H1 (cell line): ENCODE measurements around the gene ROBO4. TPM values are rescaled to one million over a fixed set of nuclear protein-coding genes. Genes with fewer than 3 reads are reported as not detected.
A peak's percentile ranks its signal among the peaks of the same experiment; 100 is the strongest.

ENCODE experiments used
- CTCF ChIA-PET: fragments of 300-600 bp; sonication (Branson Sonifier 250); formaldehyde crosslinking; loops from one replicate; lab custom pipeline; 2021; ENCODE audit not compliant: partially characterized antibody; lab: Charles Lee
- POLR2A ChIA-PET: fragments of 300-600 bp; sonication (Branson Sonifier 250); formaldehyde crosslinking; loops from one replicate; lab custom pipeline; 2021; ENCODE audit warnings: inconsistent platforms; ENCODE audit not compliant: partially characterized antibody; lab: Charles Lee
- DNase-seq, 2 experiments: peaks; one replicate each; pipeline versions ENCODE4 v3.0.0 to v3.0.0-alpha.2; 2010 to 2022; ENCODE audit warnings: low spot score in 2 of 2, low read depth in 1 of 2, mixed read lengths in 1 of 2
- FAIRE-seq: peaks from 2 replicates; lab custom pipeline; 2011; peaks lifted over from hg19 to GRCh38; lab: Jason Lieb, UNC
- H2AFZ ChIP-seq: 2 replicates; pipeline ENCODE4 v1.8.1; 2012; ENCODE audit warnings: low read length, inconsistent platforms
- H2AK5ac ChIP-seq: 2 replicates; pipeline ENCODE4 v1.6.1; 2013; ENCODE audit warnings: low read depth, low read length
- H2BK120ac ChIP-seq: replicated peaks from 2 replicates; pipeline ENCODE3; 2013; ENCODE audit warnings: low read depth, low read length, inconsistent platforms
- H2BK12ac ChIP-seq: 2 replicates; pipeline ENCODE4 v1.6.1; 2013; ENCODE audit warnings: low read depth, low read length
- H2BK15ac ChIP-seq: 2 replicates; pipeline ENCODE4 v1.6.1; 2013; ENCODE audit warnings: low read length
- H2BK20ac ChIP-seq: 2 replicates; pipeline ENCODE4 v1.6.1; 2013; ENCODE audit warnings: low read length
- H2BK5ac ChIP-seq: 2 replicates; pipeline ENCODE4 v1.6.1; 2013; ENCODE audit warnings: low read depth, low read length
- H3K14ac ChIP-seq: 2 replicates; pipeline ENCODE4 v1.6.1; 2013; ENCODE audit warnings: inconsistent platforms; ENCODE audit not compliant: insufficient read length
- H3K18ac ChIP-seq: 2 replicates; pipeline ENCODE4 v1.6.1; 2013; ENCODE audit warnings: low read length; ENCODE audit errors: extremely low read depth
- H3K23ac ChIP-seq: 2 replicates; pipeline ENCODE4 v1.6.1; 2013; ENCODE audit warnings: inconsistent platforms; ENCODE audit not compliant: insufficient read length
- H3K23me2 ChIP-seq: 2 replicates; pipeline ENCODE4 v1.6.1; 2013; ENCODE audit warnings: low read depth, low read length
- H3K27ac ChIP-seq: 2 replicates; pipeline ENCODE4 v1.6.1; 2011; ENCODE audit warnings: low read depth, low read length, inconsistent platforms
- H3K27me3 ChIP-seq, 4 experiments: replicated peaks in 1 of 4; 1 replicate in 1 of 4; 2 replicates in 3 of 4; pipeline versions ENCODE4 v1.6.1 to v1.8.1; 2011 to 2013; ENCODE audit warnings: low read length in 3 of 4, mild to moderate bottlenecking in 3 of 4, inconsistent platforms in 2 of 4, mixed read lengths in 2 of 4, moderate library complexity in 1 of 4; ENCODE audit not compliant: control insufficient read depth in 3 of 4, insufficient read depth in 3 of 4; ENCODE audit errors: extremely low read depth in 1 of 4
- H3K36me3 ChIP-seq, 4 experiments: 2 replicates each; pipeline versions ENCODE4 v1.6.1 to v1.8.1; 2011 to 2013; ENCODE audit warnings: mild to moderate bottlenecking in 4 of 4, low read length in 3 of 4, moderate library complexity in 2 of 4, control low read depth in 1 of 4, inconsistent platforms in 1 of 4; ENCODE audit not compliant: insufficient read depth in 4 of 4, control insufficient read depth in 2 of 4
- H3K4ac ChIP-seq: replicated peaks from 2 replicates; pipeline ENCODE3; 2013; ENCODE audit warnings: low read length, low read depth, mixed read lengths, inconsistent platforms; ENCODE audit not compliant: insufficient read length
- H3K4me1 ChIP-seq, 4 experiments: replicated peaks in 1 of 4; 1 replicate in 1 of 4; 2 replicates in 3 of 4; pipeline versions ENCODE4 v1.6.1 to v1.8.1; 2011 to 2013; ENCODE audit warnings: low read length in 3 of 4, inconsistent platforms in 2 of 4, mixed read lengths in 1 of 4; ENCODE audit not compliant: insufficient read depth in 4 of 4, control insufficient read depth in 3 of 4
- H3K4me2 ChIP-seq, 2 experiments: 2 replicates each; pipeline versions ENCODE4 v1.6.1 to v1.8.1; 2011 to 2013; ENCODE audit warnings: low read depth in 2 of 2, low read length in 2 of 2, control low read depth in 1 of 2, inconsistent platforms in 1 of 2, mild to moderate bottlenecking in 1 of 2; ENCODE audit not compliant: insufficient read depth in 1 of 2
- H3K4me3 ChIP-seq, 4 experiments: fragments of 200-600, 300-600 bp in 1 of 4; sonication (generic), shearing (Covaris generic), sonication (Bioruptor Twin) in 1 of 4; 2 replicates each; pipeline versions ENCODE4 v1.5.1 to v1.8.1; 2011 to 2016; ENCODE audit warnings: low read length in 4 of 4, low read depth in 3 of 4, control low read depth in 2 of 4, inconsistent platforms in 2 of 4, mild to moderate bottlenecking in 2 of 4, mixed read lengths in 1 of 4, moderate library complexity in 1 of 4; ENCODE audit not compliant: insufficient read depth in 2 of 4; ENCODE audit errors: extremely low read depth in 1 of 4
- H3K56ac ChIP-seq: replicated peaks from 2 replicates; pipeline ENCODE3; 2013; ENCODE audit warnings: low read depth, mild to moderate bottlenecking, mixed read lengths, low read length, inconsistent platforms; ENCODE audit not compliant: insufficient read length
- H3K79me1 ChIP-seq: 2 replicates; pipeline ENCODE4 v1.6.1; 2013; ENCODE audit warnings: low read depth, low read length, control low read depth
- H3K79me2 ChIP-seq, 2 experiments: 2 replicates each; pipeline versions ENCODE4 v1.6.1 to v1.8.1; 2012 to 2013; ENCODE audit warnings: low read length in 2 of 2, mild to moderate bottlenecking in 2 of 2, inconsistent platforms in 1 of 2; ENCODE audit not compliant: insufficient read depth in 2 of 2, control insufficient read depth in 1 of 2
- H3K9ac ChIP-seq, 4 experiments: replicated peaks in 1 of 4; 1 replicate in 1 of 4; 2 replicates in 3 of 4; pipeline versions ENCODE4 v1.6.1 to v1.8.1; 2011 to 2013; ENCODE audit warnings: low read depth in 3 of 4, low read length in 3 of 4, control low read depth in 2 of 4, mild to moderate bottlenecking in 2 of 4, moderate library complexity in 2 of 4, inconsistent platforms in 1 of 4; ENCODE audit errors: extremely low read depth in 1 of 4
- H3K9me3 ChIP-seq, 2 experiments: 2 replicates each; pipeline versions ENCODE4 v1.6.1 to v1.8.1; 2012 to 2013; ENCODE audit warnings: mild to moderate bottlenecking in 2 of 2, moderate library complexity in 2 of 2, control low read depth in 1 of 2, inconsistent platforms in 1 of 2, low read depth in 1 of 2, low read length in 1 of 2, mixed read lengths in 1 of 2; ENCODE audit not compliant: insufficient read depth in 2 of 2
- H4K20me1 ChIP-seq, 2 experiments: replicated peaks in 1 of 2; 2 replicates each; pipeline versions ENCODE3 to v1.8.1; 2011 to 2013; ENCODE audit warnings: inconsistent platforms in 2 of 2, low read length in 2 of 2, mild to moderate bottlenecking in 1 of 2; ENCODE audit not compliant: insufficient read depth in 2 of 2, control insufficient read depth in 1 of 2
- H4K5ac ChIP-seq: 2 replicates; pipeline ENCODE4 v1.6.1; 2013; ENCODE audit warnings: low read length, low read depth, mixed read lengths, inconsistent platforms; ENCODE audit not compliant: insufficient read length
- H4K8ac ChIP-seq: 2 replicates; pipeline ENCODE4 v1.8.0; 2013; ENCODE audit warnings: mild to moderate bottlenecking, moderate library complexity, low read length, inconsistent platforms; ENCODE audit not compliant: insufficient read depth; ENCODE audit errors: extremely low read depth
- H4K91ac ChIP-seq: replicated peaks from 2 replicates; pipeline ENCODE3; 2013; ENCODE audit warnings: low read length, mixed read lengths, inconsistent platforms; ENCODE audit not compliant: insufficient read length
- BCL11A ChIP-seq, 2 experiments: IDR thresholded peaks; one replicate each; pipeline ENCODE4 v1.6.1; 2011; ENCODE audit warnings: low read depth in 2 of 2, low read length in 2 of 2, mild to moderate bottlenecking in 2 of 2
- JUN ChIP-seq: IDR thresholded peaks from 2 replicates; pipeline ENCODE4 v1.6.1; 2011; ENCODE audit warnings: low read depth, mild to moderate bottlenecking, improper control_type of control experiment, low read length
- JUND ChIP-seq: IDR thresholded peaks from 2 replicates; pipeline ENCODE4 v1.6.1; 2011; ENCODE audit warnings: mild to moderate bottlenecking, improper control_type of control experiment, low read length
- RNF2 ChIP-seq: fragments of 200-900, 300-1000 bp; sonication (generic); IDR thresholded peaks from 2 replicates; pipeline ENCODE4 v1.7.1; 2016; ENCODE audit warnings: borderline replicate concordance, low read depth, mild to moderate bottlenecking, antibody characterized with exemption, low read length; ENCODE audit not compliant: poor library complexity, severe bottlenecking; ENCODE audit errors: missing control alignments
- SRF ChIP-seq: IDR thresholded peaks from 2 replicates; pipeline ENCODE4 v1.6.1; 2011; ENCODE audit warnings: mild to moderate bottlenecking, low read depth, low read length, moderate library complexity
- TAF7 ChIP-seq: optimal IDR thresholded peaks from 2 replicates; pipeline ENCODE3; 2011; ENCODE audit warnings: low read depth, mild to moderate bottlenecking, inconsistent platforms, low read length, moderate library complexity, borderline replicate concordance
- TEAD4 ChIP-seq: IDR thresholded peaks from 2 replicates; pipeline ENCODE4 v1.6.1; 2012; ENCODE audit warnings: low read depth, low read length, inconsistent platforms, mixed read lengths
- WGBS, 2 experiments: shearing (Covaris generic) in 1 of 2; methylation state at CpG; one replicate each; pipeline versions ENCODE4 v1.1.6 to v1.1.7; 2013 to 2015; ENCODE audit warnings: low lambda C conversion rate in 2 of 2, mixed read lengths in 2 of 2, inconsistent platforms in 1 of 2, low coverage in 1 of 2, missing lambda C conversion rate in 1 of 2; ENCODE audit not compliant: insufficient replicate concordance in 2 of 2, insufficient coverage in 1 of 2, insufficient read length in 1 of 2; ENCODE audit errors: extremely low coverage in 1 of 2, missing lambda C conversion rate in 1 of 2; 5-methylcytosine and 5-hydroxymethylcytosine counted together
- polyA plus RNA-seq, 7 experiments: library from polyadenylated mRNA; depleted of rRNA in 3 of 7; stranded (reverse) in 5 of 7; unstranded in 2 of 7; fragments of >200 nt in 5 of 7; fragments of 200-250 nt in 2 of 7; gene quantifications; 1 replicate in 5 of 7; 2 replicates in 1 of 7; 4 replicates in 1 of 7; pipeline versions ENCODE4 v1.2.1 to v1.2.3, GENCODE V29; 2011 to 2013; ENCODE audit warnings: missing spikeins in 2 of 7, mixed read lengths in 2 of 7
- total RNA-seq: library from RNA; stranded (reverse); fragmentation: NEBNext Ultra II Directional; extraction: Animal tissue kit (Norgen Biotek cat#: 25700); gene quantifications from 2 replicates; pipeline ENCODE4 v1.2.1, GENCODE V29; 2021

Gene ROBO4
- total and polyA plus RNA-seq, 2 of the 8 experiments (the other 6 are each of a cell fraction or from before 2014, with no cell fraction given), result 0.03 TPM; not detected in 1

- H3K14ac ChIP-seq, result no peak overlapping the region
- 0 out of 2 replicates have a peak overlapping the region, but pooled peaks have one; percentile 9 for H2BK5ac ChIP-seq
- H3K23me2 ChIP-seq, result peaks cover 8% of the 10 kb centered on the region; the same call in 1 of the 2 replicates
- H4K20me1 ChIP-seq, result no peaks in the 10 kb centered on the region
- no peak overlapping the region for H3K23ac ChIP-seq
- WGBS, 2 experiments, result 80% methylated on average over 10 of the region's 10 CpGs; no CpG with 5 or more reads in 1 of the 2 experiments
- peak overlapping the region in 1 of 4 experiments; percentile 76; a peak in 3 of 8 replicates for H3K4me3 ChIP-seq
- peaks cover 0 to 12% (median 8%) of the 10 kb centered on the region in 4 experiments; a peak in 5 of 7 replicates for H3K4me1 ChIP-seq
- peak overlapping the region; percentile 40 to 75 for H3K4me2 ChIP-seq
- no peak for FAIRE-seq
- H2BK12ac ChIP-seq, result no peak overlapping the region
- TF ChIP-seq TAF7, result no peak
- no peak for TF ChIP-seq RNF2
- TF ChIP-seq TEAD4, result no peak
- TF ChIP-seq JUN, result no peak
- no peak for TF ChIP-seq SRF
- no peak for TF ChIP-seq BCL11A (IDR thresholded peaks at IDR 0.05; ENCODE audit: low read depth in 2 of 2, low read length in 2 of 2)
- TF ChIP-seq JUND, result no peak
- no peaks in the 10 kb centered on the region for H3K79me2 ChIP-seq
- no peak overlapping the region for H3K18ac ChIP-seq
- H3K9ac ChIP-seq, result no peak overlapping the region
- no peaks in the 10 kb centered on the region for H3K79me1 ChIP-seq
- H4K91ac ChIP-seq, result no peak overlapping the region
- H2BK20ac ChIP-seq, result no peak overlapping the region
- no peak overlapping the region for H3K27ac ChIP-seq
- peak overlapping the region; percentile 88; the same call in 1 of the 2 replicates for H2BK15ac ChIP-seq
- DNase-seq, result no peak
- H3K27me3 ChIP-seq, result peaks cover 0 to 34% (median 28%) of the 10 kb centered on the region in 4 experiments; a peak in 6 of 7 replicates
- no peaks in the 10 kb centered on the region for H3K36me3 ChIP-seq
- no peak overlapping the region for H3K56ac ChIP-seq
- H3K4ac ChIP-seq, result no peak overlapping the region
- H2AFZ ChIP-seq, result no peak overlapping the region
- H4K5ac ChIP-seq, result no peak overlapping the region
- no peak overlapping the region; the same call in 1 of the 2 replicates for H4K8ac ChIP-seq
- ChIA-PET CTCF (interaction anchor here (0.6 to 2.0 kb wide), 10 partner anchors 10 to 240 kb away, joined by 3 to 10 read pairs (median 4); no protein-coding TSS in a partner anchor), POLR2A (interaction anchor here (1.4 to 1.8 kb wide), 3 partner anchors 10 to 39 kb away, joined by 3 to 7 read pairs (median 4); partner anchors contain the start of gene ROBO4)
- H2BK120ac ChIP-seq, result no peak overlapping the region
- H2AK5ac ChIP-seq, result no peak overlapping the region
- no peaks in the 10 kb centered on the region for H3K9me3 ChIP-seq
These were observed 20.1 kb downstream of the ROBO4 start for GRCh38 chr11:124877631-124877909.
